ENCODE measurements around the gene GLIPR2.
A peak's percentile ranks its signal among the peaks of the same experiment; 100 is the strongest.
"Not testable (repeated sequence)": the region's sequence is repeated elsewhere in the genome, so short reads cannot be mapped to it uniquely, and the experiment has no call there.

GLIPR2 gene

DNA sequence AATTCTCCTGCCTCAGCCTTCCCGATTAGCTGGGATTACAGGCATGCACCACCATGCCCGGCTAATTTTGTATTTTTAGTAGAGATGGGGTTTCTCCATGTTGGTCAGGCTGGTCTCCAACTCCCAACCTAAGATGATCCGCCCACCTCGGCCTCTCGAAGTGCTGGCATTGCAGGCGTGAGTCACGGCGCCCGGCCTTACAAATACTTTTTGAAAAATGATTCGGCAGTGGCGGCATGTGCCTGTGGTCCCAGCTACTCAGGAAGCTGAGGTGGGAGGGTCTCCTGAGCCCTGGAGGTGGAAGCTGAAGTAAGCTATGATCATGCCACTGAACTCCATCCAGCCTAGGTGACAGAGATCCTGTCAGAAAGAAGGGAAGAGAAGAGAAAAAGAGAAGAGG is 23.6 kb downstream of the GLIPR2 start:
- FAIRE-seq; DNase-seq (ENCODE audit: extremely low spot score, insufficient read length, low read depth): not testable (repeated sequence)

DNA sequence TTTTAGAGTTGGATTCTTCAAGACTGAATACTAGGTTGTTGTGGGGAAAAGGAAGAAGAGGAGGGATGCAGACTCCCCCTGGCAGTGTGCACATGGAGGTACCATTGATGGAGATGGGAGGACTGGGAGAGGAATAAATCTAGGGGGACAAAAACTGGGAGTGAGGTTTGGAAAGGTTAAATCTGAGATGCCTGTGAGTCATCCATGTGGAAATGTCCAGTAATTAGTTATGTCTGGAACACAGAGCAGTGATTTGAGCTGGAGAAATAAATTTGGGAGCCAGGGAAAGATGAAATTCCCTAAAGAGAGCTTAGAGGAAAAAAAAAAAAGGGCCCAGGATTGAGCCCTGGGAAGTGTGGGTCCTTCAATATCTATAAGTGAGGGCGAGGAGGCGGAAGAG is 24.7 kb downstream of the GLIPR2 start:
- DNase-seq (ENCODE audit: extremely low spot score, insufficient read length, low read depth) (no peak), FAIRE-seq (no peak)

DNA sequence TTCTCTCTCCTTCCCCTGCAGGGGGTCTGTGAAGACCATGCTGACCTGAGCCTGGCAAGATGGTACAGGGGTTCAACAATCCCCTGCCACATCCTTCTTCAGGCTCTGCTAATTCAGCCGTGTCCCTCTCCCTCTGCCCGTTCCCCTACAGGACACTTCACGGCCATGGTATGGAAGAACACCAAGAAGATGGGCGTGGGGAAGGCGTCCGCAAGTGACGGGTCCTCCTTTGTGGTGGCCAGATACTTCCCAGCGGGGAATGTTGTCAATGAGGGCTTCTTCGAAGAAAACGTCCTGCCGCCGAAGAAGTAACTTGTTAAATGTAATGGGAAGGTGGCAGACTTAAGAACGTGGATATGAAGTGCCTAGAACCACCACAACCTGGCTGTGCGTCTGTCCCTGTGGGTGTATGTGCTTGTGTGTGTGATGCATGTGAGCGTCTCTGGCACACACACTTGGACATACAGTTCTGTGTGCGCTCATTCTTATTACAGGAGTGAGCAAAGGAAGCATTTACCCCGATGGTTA is 25.7 kb downstream of the GLIPR2 start:
- no peak for DNase-seq (ENCODE audit: extremely low spot score, insufficient read length, low read depth)
- no peak for FAIRE-seq

DNA sequence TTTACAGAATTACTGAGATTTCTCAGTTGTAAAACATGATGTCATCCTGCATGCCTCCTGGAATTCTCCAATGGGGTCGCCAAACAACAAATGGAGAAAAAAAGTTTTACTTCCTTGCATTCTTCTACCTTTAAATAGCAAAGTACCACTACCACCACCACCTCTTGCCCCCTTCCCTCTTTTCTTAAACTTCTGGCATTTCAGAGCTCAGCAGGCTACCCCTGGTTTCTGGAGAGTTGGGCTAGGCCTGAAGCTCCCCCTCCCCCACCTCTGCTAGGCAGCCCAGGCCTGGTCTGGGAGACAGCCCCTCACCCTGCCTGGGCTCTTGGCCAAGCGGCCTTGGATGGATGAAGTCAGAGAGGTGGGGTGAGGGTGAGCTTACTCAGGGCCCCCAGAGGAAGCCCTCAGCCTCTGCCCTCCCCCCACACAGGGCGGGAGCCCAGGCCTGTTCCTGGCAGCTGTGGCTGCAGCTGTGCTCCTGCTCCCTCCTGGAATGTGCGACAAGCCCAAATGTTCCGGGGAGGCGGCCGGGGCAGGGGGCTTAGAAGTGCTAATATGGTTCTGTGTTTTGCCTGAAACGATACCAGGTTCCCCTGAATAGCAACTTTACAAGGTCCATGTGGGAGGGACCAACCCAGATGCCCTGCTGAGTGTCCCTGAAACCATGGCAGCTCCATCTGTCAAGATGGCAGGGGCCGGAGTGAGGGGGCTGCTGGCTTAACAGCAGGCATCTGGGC is 26.7 kb downstream of the GLIPR2 start:
- no peak for DNase-seq (ENCODE audit: extremely low spot score, insufficient read length, low read depth)
- no peak for FAIRE-seq

DNA sequence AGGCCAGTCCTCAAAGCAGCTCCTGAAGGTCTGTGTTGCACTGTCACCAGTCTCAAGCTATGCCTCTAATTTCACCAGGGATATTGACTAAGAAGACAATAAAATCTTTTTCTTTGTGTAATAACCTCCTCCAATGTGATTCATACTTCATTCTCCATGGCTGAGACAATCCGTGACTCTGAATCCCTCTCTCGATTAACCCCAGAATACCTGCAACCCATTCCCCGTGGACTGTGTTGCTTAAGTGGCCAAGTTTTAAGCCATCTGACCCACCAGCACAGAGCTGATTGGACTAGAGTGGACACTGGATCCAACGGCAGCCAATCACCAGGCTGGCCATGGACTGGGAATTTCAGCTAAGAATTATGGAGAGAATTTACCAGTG is 27.2 kb downstream of the GLIPR2 start:
- FAIRE-seq, result no peak
- DNase-seq (ENCODE audit: extremely low spot score, insufficient read length, low read depth), result no peak

DNA sequence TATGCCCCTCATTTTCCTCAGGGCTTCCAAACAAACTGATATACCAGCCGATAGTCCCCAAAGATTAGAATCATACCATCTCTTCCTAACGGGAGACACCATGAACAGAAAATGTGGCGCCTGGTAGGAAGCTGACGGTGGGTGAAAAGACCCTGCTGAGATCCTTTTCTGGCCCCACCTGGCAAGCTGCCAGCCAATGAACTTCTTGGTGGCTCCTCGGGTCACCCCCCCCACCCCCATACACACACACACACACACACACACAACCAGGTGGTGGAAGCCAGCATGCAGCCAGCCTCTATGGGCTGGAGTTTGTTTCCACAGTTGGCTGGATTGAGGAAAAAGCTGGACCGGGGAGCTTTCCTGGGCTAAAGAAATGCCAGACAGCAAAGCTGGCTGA is 27.8 kb downstream of the GLIPR2 start:
- FAIRE-seq, result no peak
- no peak for DNase-seq (ENCODE audit: extremely low spot score, insufficient read length, low read depth)

DNA sequence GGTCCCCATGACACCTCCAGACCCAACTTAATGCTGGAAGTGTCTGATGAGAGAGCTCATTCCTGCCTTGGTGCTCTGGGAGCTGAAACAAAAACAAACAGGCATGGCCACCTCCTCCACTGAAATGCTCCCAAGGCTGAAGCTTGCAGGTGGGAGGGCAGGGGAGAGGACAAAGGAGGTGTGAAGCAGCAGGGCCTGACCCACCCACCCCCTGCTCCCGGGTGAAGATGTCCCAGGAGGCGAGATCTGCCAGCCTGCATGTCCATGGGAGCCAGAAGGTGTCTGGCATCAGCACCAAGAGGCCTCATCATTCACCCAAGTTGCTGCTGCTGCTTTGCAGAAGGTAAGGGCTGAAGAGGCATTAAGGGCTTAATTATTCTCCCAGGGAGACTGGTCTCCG is 28.5 kb downstream of the GLIPR2 start:
- DNase-seq (ENCODE audit: extremely low spot score, insufficient read length, low read depth), result no peak
- no peak for FAIRE-seq

DNA sequence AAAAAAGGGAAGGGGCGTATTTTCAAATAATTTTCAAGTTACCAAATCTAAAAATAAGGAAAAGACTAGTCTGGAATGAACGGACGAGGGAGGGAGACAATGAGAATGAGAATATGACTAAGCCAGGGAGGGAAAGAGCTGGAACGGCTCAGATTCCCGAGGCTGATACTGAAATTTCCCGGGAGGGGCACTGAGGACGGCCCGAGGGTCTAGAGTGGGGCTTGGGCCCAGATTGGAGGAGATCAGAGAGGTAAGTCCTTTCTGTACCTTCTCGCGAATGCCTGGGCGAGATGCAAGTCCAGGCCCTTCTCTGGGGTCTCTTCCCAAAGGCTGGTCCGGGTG is 29.3 kb downstream of the GLIPR2 start:
- no peak for FAIRE-seq
- DNase-seq (ENCODE audit: extremely low spot score, insufficient read length, low read depth), result no peak

DNA sequence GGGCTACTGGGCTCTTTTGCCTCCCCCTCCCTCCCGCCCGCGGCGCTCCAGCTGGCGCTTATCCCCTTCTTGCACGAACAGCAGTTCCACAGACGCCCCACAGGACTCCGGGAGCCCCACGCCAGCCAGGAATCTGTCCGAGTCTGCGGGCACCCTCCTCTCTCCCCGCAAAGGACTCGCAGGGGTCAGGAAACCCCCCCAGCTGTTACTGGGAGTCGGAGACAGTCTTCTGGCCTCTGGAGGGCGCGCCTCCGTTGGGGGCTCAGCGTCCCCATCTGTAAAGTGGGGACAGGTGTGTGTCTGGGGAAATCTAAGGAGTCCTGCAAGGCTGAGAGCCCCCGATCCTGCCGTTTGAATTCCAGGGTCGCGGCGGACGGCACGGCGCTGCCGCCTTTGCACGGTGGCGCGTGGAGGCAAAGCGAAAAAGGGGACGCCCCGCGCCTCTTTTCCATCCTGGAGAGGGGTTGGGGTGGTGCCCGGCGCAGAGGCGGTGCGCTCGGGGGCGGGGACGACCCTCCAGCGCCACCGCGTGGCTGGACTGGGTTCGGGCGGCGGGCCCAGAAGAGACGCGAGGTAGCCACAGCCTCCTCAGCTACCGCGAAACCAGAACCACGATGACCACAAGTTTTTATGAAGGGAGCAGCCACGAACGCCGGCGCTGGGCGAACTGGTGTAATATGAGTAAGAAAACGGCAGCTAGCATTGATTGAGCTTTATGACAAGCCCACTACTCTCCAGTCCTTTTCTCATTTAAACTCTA is 29.8 kb downstream of the GLIPR2 start:
- DNase-seq (ENCODE audit: extremely low spot score, insufficient read length, low read depth), result peak; percentile 80
- FAIRE-seq, result peak; percentile 89

DNA sequence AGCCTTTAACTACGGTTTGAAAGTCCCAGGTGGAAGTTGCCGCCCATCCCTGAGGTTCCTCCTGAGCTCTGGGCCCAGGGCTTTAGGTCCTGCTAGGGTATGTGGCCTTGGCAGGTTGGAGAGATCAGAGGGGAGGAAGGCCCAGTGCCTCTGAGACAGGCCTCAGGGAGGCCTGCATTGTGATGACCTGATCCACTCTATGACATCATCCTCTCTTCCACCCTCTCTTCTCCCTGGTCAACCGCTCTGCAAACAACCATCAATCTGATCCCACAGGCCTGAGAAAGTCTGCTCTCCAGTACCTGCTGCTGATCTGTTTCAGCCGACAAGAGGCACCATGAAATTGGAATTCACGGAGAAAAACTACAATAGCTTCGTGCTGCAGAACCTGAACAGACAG is 32.6 kb downstream of the GLIPR2 start, which contains the start of gene CCIN:
Gene CCIN (plus strand): TSS at position 223 of the 400 bp plus-strand sequence. CDS start 115 bp downstream, at position 338.
- DNase-seq (ENCODE audit: extremely low spot score, insufficient read length, low read depth) (no peak), FAIRE-seq (no peak)

DNA sequence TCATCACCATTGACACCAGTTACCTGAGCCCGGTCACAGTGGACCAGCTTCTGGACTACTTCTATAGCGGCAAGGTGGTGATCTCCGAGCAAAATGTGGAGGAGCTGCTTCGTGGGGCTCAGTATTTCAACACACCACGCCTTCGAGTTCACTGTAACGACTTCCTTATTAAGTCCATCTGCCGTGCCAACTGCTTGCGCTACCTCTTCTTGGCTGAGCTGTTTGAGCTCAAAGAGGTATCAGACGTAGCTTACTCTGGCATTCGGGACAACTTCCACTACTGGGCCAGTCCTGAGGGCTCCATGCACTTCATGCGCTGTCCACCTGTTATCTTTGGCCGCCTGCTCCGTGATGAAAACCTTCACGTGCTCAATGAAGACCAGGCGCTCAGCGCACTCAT is 33.2 kb downstream of the GLIPR2 start:
- FAIRE-seq, result no peak
- no peak for DNase-seq (ENCODE audit: extremely low spot score, insufficient read length, low read depth)

DNA sequence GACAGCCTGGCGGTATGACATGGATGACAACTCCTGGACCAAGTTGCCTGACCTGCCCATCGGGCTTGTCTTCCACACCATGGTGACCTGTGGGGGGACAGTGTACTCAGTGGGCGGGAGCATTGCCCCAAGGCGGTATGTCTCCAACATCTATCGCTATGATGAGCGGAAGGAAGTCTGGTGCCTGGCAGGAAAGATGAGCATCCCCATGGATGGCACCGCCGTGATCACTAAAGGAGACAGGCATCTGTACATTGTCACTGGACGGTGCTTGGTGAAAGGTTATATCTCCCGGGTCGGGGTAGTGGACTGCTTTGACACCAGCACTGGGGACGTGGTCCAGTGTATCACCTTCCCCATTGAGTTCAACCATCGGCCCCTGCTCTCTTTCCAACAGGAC is 34.0 kb downstream of the GLIPR2 start:
- no peak for DNase-seq (ENCODE audit: extremely low spot score, insufficient read length, low read depth)
- FAIRE-seq, result no peak

DNA sequence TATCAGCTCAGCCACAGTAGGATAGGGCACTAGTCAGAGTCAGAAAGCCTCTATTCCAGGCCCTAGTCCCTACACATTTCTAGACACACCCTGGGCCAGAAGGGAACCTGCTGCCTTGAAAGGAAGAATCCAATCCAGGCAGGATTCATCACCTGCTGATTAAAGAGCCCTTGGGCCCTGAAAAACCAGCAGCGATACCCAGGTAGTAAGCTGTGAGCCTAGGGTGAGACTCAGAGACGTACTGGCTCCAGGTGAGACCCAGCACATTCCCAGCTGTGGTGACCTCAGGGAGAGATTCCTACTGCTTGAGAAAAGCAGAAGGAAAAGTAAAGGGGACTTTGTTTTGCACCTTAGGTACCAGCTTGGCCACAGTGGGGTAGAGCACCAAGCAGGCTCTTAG is 37.3 kb downstream of the GLIPR2 start:
- DNase-seq (ENCODE audit: extremely low spot score, insufficient read length, low read depth) (no peak), FAIRE-seq (no peak)

DNA sequence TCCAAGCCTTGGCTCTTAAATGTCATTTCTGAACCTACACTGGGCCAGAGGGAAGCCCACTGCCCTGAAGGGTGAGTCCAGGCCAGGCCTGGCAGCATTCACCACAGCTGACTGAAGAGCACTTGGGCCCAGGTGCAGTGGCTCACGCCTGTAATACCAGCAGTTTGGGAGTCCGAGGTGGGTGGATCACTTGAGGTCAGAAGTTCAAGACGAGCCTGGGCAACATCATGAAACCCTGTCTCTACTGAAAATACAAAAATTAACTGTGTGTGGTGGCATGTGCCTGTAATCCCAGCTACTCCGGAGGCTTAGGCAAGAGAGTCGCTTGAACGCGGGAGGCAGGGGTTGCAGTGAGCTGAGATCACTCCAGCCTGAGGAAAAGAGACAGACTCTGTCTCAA is 37.7 kb downstream of the GLIPR2 start:
- DNase-seq (ENCODE audit: extremely low spot score, insufficient read length, low read depth) (no peak), FAIRE-seq (no peak)

DNA sequence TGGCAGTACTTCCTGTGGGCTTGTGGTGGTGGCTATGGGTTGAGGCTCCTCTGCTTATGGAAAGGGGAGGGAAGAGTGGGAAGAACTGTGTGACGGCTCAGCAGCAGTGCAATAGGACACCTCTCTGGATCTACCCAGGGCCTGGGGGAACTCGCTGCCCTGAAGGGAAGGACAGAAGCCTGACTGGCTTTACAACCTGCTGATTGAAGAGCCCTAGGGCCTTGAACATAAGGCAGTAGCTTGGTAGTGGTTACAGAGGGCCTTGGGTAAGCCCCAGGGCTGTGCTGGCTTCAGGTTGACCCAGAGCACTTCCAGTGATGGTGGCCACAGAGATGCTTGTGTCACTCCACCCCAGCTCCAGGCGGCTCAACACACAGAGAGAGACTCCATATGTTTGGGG is 38.2 kb downstream of the GLIPR2 start:
- DNase-seq (ENCODE audit: extremely low spot score, insufficient read length, low read depth), result no peak
- no peak for FAIRE-seq

DNA sequence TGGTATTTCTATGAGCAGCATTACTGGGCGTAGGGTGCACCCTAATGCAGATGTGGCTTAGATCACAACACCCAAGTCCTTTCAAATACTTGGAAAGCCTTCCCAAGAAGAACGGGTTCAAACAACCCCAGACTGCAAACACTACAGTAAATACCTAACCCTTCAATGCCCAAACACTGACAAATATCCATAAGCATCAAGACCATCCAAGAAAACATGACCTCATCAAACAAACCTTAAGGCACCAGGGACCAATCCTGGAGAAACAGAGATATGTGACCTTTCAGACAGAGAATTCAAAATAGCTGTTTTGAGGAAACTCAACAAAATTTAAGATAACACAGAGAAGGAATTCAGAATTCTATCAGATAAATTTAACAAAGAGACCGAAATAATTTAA is 38.7 kb downstream of the GLIPR2 start:
- not testable (repeated sequence) for DNase-seq (ENCODE audit: extremely low spot score, insufficient read length, low read depth); FAIRE-seq

DNA sequence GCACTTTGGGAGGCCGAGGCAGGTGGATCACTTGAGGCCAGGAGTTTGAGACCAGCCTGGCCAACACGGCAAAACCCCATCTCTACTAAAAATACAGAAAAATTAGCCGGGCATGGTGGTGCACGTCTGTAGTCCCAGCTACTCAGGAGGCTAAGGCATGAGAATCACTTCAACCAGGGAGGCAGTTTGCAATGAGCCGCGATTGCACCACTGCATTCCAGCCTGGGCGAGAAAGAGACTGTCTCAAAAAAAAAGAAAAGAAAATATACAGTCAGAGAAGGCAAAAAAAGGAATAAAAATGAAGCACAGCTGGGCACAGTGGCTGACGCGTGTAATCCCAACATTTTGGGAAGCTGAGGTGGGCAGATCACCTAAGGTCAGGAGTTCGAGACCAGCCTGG is 40.0 kb downstream of the GLIPR2 start:
- DNase-seq (ENCODE audit: extremely low spot score, insufficient read length, low read depth); FAIRE-seq: not testable (repeated sequence)

DNA sequence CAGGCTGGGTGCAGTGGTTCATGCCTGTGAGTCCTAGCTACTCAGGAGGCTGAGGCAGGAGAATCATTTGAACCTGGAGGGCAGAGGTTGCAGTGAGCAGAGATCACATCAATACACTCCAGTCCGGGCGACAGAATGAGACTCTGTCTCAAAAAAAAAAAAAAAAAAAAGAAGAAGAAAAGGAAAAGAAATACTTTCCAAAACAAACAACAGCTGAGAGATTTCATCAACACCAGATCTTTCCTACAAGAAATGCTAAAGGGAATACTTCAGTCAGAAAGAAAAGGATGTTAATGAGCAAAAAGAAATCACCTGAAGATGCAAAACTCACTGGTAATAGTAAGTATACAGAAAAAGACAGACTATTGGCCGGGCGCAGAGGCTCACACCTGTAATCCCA is 41.0 kb downstream of the GLIPR2 start:
- DNase-seq (ENCODE audit: extremely low spot score, insufficient read length, low read depth) (no peak), FAIRE-seq (no peak)

DNA sequence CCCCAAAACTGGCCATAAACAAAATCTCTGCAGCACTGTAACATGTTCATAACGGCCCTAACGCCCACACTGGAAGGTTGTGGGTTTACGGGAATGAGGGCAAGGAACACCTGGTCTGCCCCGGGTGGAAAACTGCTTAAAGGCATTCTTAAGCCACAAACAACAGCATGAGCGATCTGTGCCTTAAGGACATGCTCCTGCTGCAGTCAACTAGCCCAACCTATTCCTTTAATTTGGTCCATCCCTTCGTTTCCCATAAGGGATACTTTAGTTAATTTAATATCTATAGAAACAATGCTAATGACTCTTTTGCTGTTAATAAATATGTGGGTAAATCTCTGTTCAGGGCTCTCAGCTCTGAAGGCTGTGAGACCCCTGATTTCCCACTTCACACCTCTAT is 43.7 kb downstream of the GLIPR2 start:
- FAIRE-seq, result not testable (repeated sequence)

DNA sequence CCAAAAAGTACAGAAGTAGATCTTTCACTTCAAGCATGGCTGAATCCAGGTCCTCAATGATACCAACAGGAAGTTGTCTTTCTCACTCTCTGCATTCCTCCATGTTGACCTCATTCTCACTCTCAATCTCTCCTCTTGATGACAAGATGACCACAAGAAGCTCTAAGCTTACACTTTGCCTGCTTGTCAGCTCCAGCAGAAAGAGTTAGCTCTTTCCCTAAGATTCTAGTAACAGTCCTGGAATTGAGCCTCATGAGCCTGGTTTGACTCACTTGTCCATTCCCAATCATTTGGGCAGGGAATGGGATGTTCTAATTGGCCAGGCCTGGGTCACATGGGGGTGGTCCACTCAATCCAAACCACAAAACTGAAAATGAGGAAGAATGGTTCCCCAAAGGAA is 50.9 kb downstream of the GLIPR2 start:
- DNase-seq (ENCODE audit: extremely low spot score, insufficient read length, low read depth) (no peak), FAIRE-seq (peak; percentile 65)

More for the DNA sequence above, 43.7 kb downstream of the GLIPR2 start:
- DNase-seq (ENCODE audit: extremely low spot score, insufficient read length, low read depth), result not testable (repeated sequence)

DNA sequence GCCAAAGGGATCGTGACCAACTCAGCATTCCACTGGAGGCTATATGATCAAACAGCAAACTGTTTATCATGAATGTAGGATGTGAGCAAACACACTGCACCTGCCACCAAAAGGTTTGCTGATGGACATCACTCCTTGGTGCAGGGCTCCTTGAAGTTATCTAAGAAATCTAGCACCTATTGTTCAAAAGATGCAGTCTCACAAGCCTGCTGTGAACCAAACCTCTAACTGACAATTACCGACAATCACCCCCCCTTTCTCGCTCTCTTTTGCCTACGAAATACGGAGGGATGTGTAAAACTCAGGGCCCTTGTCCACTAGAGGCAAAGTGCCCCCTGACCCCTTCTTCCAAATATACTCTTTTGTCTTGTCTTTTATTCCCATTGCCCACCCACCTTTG is 51.7 kb downstream of the GLIPR2 start:
- FAIRE-seq, result no peak
- DNase-seq (ENCODE audit: extremely low spot score, insufficient read length, low read depth), result no peak

All from GM18507 (cell line).